GM12864 (cell line): ENCODE measurements around the gene CSF2RB.
A peak's percentile ranks its signal among the peaks of the same experiment; 100 is the strongest.

Experiments
- DNase-seq: peaks from one replicate; pipeline ENCODE4 v3.0.0-alpha.2; 2011; ENCODE audit warnings: low read depth
- H3K4me3 ChIP-seq: 2 replicates; pipeline ENCODE4 v1.5.1; 2011; ENCODE audit warnings: mild to moderate bottlenecking, low read depth, low read length, control low read depth
- TF ChIP-seq, protein P1 (sequence below): IDR thresholded peaks from 2 replicates; pipeline ENCODE4 v1.5.1; 2011; ENCODE audit warnings: low read depth, mild to moderate bottlenecking, moderate library complexity, low read length, control low read depth, inconsistent platforms; ENCODE audit errors: missing control alignments

Gene CSF2RB

DNA sequence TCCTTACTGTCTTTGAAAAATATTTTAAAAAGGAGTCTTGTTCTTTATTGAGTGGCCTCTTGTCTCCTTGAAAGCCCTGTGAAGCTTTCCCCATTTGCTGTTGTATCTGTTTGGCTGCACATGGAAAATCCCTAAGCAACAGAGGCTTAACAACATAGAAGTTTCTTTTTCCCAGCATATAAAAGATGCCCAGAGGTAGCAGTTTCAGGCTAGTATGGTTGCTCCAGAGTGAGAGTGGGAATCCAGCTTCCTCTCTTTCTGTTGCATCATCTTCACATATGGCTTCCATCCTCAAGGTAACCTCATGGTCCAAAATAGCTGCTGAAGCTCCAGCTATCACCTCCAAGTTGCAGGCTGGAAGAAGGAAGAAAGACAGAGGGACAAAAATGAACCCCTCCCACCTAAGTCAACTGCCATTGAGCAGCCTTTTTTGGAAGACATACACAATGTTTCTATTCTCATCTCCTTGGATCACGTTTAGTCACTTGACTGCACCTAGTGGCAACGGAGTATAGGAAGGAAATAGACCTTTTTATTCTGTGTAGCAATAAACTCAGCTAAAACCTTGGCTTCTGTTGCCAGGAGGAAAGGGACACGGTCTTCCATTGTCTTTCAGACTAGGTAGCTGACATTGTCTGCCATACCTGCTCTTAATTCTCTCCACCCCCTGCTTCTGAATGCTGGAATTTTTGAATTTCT lies 5.3 kb downstream of the CSF2RB start:
- TF ChIP-seq, protein P1, sequence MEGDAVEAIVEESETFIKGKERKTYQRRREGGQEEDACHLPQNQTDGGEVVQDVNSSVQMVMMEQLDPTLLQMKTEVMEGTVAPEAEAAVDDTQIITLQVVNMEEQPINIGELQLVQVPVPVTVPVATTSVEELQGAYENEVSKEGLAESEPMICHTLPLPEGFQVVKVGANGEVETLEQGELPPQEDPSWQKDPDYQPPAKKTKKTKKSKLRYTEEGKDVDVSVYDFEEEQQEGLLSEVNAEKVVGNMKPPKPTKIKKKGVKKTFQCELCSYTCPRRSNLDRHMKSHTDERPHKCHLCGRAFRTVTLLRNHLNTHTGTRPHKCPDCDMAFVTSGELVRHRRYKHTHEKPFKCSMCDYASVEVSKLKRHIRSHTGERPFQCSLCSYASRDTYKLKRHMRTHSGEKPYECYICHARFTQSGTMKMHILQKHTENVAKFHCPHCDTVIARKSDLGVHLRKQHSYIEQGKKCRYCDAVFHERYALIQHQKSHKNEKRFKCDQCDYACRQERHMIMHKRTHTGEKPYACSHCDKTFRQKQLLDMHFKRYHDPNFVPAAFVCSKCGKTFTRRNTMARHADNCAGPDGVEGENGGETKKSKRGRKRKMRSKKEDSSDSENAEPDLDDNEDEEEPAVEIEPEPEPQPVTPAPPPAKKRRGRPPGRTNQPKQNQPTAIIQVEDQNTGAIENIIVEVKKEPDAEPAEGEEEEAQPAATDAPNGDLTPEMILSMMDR: peak; percentile 16
- H3K4me3 ChIP-seq: no peak overlapping the region
- DNase-seq: no peak

DNA sequence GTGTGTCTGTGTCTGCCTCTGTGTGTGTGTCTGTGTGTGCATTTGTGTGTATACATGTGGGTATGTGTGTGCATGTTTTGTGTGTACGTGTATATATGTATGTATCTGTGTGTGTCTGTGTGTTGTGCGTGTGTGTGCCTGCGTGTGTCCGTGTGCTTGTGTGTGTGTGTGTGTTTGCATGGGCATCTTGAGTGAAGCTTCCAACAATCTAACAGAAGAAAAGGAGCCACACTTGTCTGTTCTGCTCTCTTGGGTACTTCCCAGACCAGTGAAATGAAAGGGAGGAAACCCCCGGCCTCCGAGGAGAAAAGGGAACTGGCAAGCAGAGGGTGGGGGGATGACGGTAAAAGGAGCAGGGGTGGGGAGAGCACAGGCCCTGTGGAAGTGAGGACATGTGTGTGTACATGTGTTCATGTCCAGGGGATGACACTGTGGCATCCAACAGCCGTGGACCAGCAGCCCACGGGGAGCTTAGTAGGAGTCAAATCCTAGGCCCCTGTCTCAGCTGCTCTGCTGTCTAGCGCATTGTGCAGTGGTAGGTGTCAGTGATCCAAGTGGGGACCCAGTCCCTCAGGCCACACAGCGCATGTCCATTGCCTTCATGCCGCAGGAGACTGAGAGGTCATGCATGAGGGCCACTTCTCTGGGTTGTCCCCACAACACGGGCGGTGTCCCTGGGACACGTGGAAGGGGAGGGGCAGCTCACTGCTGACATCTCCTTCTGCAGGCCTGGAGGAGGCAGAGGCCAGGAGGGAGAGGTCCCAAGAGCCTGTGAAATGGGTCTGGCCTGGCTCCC lies 8.1 kb downstream of the CSF2RB start:
- DNase-seq: no peak
- H3K4me3 ChIP-seq: no peak overlapping the region; the same call in 1 of the 2 replicates
- TF ChIP-seq, protein P1: no peak

DNA sequence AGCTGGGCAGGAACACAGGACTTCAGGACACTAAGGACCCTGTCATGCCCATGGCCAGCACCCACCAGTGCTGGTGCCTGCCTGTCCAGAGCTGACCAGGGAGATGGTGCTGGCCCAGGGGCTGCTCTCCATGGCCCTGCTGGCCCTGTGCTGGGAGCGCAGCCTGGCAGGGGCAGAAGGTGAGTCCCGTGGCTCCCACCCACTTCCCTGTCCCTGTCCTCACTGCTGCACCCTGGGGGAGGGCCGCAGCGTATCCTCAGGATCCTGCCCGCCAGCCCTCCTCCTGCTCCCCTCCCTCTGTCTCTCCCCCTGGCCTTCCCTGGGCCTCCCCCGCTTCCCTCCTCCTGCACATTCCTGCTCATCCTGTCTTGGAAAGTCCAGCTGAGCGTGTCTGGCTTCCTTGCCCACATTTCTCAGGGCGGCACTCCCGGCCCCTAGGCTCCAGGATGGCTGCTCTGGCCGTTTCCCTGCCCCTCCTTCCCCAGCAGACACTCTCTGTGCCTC lies 8.7 kb downstream of the CSF2RB start:
- no peak for DNase-seq
- H3K4me3 ChIP-seq: no peak overlapping the region
- TF ChIP-seq, protein P1: no peak

DNA sequence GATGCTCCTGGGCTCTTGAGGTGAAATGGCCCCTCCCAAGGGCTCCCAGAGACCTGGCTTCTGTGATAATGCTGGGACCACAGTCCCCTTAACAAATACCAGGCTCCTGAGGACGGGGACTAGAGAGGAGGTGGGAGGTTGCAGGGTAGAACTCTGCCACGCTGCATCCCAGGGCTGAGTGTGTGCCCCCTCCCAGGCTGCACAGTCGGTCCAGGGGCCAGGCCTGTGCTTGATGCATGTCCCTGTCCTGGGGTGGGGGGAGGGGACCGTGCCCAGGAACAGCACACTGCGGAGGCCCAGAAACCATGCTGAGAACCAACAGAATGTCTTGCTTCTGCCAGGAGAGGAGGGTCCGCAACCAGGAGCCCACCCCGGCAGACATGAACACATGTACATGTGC lies 9.3 kb downstream of the CSF2RB start:
- H3K4me3 ChIP-seq: no peak overlapping the region
- TF ChIP-seq, protein P1: no peak
- no peak for DNase-seq

DNA sequence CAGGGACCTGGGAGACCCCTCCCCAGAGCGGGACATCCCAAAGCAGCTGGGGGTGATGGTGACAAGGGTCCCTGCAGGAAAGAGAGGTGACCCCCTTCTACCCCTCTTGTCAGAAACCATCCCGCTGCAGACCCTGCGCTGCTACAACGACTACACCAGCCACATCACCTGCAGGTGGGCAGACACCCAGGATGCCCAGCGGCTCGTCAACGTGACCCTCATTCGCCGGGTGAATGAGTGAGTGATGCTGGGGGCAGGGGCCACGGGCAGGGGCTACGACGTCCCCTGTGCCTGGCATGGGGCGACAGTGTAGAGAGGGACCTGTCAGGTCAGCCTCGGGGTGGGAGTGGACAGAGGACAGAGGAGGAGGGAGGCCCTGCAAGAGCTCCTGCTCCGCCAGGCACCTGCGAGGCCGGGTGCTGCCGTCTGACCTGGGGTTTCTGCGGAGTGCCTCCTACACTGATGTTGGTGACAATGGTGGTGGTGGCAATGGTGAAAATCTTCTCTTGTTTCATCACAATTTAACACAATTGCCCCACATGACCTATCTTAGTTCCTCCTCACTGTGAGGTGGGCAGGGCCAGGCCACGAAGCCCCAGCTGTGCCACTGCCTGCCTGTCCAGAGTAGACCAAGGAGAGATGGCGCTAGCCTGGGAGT lies 9.8 kb downstream of the CSF2RB start:
- no peak overlapping the region for H3K4me3 ChIP-seq
- DNase-seq: no peak
- TF ChIP-seq, protein P1: no peak

DNA sequence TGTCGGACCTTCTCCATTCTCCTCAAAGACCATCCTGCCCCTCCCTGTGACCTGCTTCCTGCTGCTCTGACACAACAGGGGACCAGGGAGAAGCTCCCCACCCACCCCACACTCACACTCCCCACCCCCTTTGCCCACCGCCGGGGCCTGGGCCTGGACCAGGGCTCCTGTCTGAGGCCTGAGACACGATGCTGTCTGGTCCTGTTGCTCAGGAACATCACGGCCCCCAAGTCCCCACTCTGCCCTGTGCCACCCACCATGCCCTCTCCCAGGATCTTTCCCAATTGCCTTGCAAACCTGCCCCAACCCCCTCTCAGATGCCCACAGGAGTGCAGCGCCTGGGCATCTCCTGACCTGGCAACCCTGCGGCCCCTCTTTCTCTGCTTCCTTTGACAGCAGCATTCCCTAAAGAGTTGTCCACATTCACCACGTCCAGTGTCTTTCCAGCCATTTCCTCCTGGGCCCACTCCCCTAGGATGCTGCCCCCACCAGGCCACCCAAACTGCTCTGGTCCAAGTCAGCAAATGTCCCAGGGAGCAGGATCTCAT lies 10.8 kb downstream of the CSF2RB start:
- DNase-seq: no peak
- TF ChIP-seq, protein P1: no peak
- H3K4me3 ChIP-seq: no peak overlapping the region
